NCI-H2196 treated with DMSO at 0.1 percent for 48 hours (cell line): ENCODE measurements around the gene MRPL17.

ENCODE experiments used
- DNase-seq: peaks from one replicate; lab custom pipeline; 2025; ENCODE audit not compliant: unreplicated experiment; lab: John Stamatoyannopoulos, UW

Gene MRPL17

GRCh38 chr11:6634534-6634933, 48.6 kb downstream of the MRPL17 start:
- DNase-seq: no peak

- DNase-seq: no peak
Measured at GRCh38 chr11:6633422-6634408, 49.4 kb downstream of the MRPL17 start.

GRCh38 chr11:6632116-6633073, 50.7 kb downstream of the MRPL17 start:
- no peak for DNase-seq

GRCh38 chr11:6631361-6631890, 51.7 kb downstream of the MRPL17 start:
- no peak for DNase-seq

DNA sequence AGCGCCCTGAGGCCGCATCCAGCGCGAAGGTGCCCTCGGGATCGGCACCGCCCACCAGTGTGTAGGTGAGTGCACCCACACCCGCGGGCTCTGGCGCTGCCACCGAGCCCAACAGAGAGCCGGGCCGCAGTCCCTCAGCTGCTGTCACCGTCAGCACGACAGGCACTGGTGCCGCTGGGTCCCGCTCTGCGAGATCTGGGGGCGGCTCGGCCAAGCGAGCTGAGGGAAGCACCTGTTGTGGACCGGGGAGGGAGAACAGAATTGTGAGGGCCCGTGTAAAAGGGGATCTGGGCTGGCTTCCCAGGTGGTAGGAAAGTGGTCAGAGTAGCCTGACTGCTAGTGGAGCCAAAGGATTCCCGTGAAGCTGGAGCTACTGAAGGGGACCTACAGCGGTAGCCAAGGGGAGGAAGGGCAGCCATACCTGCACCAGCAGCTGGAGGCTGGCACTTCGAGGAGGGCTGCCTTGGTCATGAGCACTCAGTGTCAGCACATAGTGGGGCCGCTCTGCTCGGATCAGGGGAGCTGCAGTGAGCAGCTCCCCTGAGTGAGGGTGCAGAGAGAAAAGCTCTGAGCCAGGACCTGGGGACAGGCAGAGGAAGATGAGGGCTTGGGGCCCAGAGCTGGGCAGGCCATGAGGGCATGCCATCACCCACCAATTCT, 52.4 kb downstream of the MRPL17 start:
- DNase-seq: no peak
